NT2/D1 (cell line): ENCODE results near the gene XIRP2.

Experiments used
- SUZ12 ChIP-seq: IDR thresholded peaks from 2 replicates; pipeline ENCODE4 v1.6.1; 2011; ENCODE audit not compliant: insufficient read length, insufficient read depth; ENCODE audit errors: extremely low read depth
- YY1 ChIP-seq: IDR thresholded peaks from 2 replicates; pipeline ENCODE4 v1.6.1; 2011; ENCODE audit not compliant: insufficient read length, insufficient read depth
- ZNF274 ChIP-seq: IDR thresholded peaks from 2 replicates; pipeline ENCODE4 v1.6.1; 2011; ENCODE audit warnings: mild to moderate bottlenecking, low read depth, low read length

DNA sequence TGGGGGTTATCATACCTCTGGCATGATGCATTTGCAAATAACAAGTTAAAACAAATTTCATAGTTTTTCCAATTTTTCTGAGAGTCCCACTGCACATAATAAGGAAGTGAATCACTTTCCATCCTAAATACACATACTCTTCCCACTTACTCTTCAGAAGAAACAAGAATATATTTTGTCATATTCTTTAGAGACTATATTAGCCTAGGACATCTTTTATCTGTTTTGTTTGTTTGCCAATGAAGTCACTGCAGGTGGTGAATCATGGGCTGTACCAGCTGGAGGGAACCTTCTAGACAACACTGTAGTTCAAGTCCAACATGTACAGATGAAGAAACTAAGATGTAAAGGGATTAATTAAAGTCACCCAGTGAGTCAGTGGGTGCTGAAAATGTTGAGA lies 116.8 kb downstream of the XIRP2 start:
- TF ChIP-seq SUZ12 (no peak), ZNF274 (no peak), YY1 (no peak)
